CD4-positive, alpha-beta T cell treated with Interleukin-21 for 1 hour (primary cell): Measurements from ENCODE around the gene MASP1.
A peak's percentile ranks its signal among the peaks of the same experiment; 100 is the strongest.
"Not testable (repeated sequence)": the region's sequence is repeated elsewhere in the genome, so short reads cannot be mapped to it uniquely, and the experiment has no call there.

ENCODE experiments used
- DNase-seq: peaks from one replicate; pipeline ENCODE4 v3.0.0-alpha.2; 2020

MASP1 gene

GRCh38 chr3:187213616-187214015 is 77.9 kb downstream of the MASP1 start:
- DNase-seq, result no peak

DNA sequence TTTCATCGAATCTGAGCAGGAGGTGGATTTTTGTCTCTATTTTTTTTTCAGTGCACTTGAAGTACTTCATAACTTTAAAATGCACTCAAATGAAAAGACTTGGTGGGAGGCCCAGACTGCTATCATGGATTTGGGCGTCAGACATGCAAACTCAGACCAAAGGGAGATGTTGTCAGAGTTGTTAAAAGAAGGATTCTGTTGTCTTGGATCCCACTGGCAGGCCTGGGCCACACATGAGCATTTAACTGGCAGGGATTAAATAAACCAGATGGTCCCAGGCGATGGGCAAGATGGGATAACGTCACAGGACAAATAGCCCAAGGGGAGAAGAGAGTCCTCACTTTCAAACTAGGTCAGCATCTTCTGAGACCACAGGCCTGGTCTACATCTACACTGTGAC is 78.8 kb downstream of the MASP1 start:
- DNase-seq, result no peak

DNA sequence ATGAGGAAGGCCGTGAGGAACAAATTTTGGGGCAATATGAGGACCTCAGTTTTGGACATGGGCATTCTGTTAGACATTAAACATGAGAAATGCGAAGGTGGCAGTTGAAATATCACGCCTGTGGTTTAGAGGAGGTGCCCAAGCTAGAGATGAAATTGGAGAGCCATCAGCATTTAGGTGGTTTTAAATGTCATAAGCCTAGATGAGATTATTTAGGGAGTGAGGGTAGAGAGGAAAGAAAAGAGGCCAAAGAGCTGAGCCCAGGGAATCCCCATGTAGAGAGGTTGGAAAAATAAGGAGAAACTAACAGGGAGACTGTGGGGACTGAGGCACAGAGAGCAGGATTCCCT is 79.4 kb downstream of the MASP1 start:
- DNase-seq, result no peak

DNA sequence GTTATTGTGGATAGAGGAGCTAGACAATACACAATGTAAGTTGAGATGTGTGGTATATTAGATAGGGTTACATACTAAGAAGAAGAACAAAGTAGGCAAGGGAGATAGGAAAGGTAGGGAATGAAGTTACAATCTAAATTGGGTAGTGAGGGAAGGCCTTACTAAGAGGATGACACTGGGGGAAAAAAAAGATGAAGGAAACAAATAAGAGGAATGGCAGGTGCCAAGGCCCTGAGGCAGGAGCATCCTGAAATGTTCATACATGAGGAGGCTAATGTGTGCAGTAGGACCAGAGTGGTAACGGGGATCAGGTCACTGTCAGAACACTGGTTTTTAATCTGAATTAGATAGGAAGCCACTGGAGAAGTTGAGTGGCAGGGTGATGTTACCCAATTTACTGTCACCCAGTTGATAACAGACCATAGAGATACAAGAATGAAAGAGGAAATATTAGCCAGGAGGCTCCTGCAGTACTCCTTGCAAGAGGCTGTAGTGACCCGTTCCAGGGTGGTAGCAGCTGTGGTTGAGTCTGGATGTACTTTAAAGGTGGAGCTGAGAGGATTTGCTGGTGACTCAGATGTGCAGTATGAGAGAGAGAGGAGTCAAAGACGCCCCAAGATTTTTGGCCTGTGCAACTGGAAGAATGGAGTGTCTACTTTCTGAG is 79.9 kb downstream of the MASP1 start:
- no peak for DNase-seq

- DNase-seq, result no peak
Observed at GRCh38 chr3:187210545-187211327, 80.8 kb downstream of the MASP1 start.

DNA sequence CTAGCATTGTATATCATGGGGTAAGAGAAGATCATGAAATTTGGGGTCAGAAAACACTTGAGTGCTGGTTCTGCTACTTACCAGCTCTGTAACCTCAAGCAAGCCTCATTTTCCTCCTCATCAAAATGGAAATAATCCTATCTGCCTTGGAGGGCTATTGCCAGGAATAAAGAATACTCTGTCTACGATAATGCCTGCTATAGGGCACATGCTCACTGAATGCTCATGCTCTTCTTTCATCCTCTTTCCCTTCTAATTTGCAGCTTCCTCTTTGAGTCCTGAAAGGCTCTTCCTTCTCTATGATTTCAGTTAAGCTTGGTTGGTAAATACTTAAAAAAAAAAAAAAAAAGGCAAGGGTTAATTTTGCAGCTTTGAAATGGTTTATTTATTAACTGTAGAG is 81.4 kb downstream of the MASP1 start:
- DNase-seq, result no peak

- no peak for DNase-seq
Observed at GRCh38 chr3:187209491-187209890, 82.0 kb downstream of the MASP1 start.

DNA sequence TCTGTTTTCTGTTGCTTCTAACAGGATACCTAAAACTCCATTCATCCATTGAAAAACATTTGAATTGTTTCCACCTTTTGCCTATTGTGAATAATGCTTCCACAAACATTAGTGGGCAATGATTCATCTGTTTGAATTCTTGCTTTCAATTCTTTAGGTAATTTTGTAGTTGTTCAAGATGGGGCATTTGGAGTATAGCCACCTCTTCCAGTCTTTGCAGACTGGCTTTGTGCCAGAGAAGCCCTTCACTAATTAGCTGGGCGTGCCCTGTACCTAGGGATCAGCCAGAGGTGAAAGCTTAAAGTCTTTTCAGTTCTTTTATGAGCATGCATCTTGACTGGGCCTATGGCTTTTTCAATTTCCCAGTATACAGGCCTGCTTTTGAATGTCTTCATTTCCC is 83.4 kb downstream of the MASP1 start:
- no peak for DNase-seq

DNA sequence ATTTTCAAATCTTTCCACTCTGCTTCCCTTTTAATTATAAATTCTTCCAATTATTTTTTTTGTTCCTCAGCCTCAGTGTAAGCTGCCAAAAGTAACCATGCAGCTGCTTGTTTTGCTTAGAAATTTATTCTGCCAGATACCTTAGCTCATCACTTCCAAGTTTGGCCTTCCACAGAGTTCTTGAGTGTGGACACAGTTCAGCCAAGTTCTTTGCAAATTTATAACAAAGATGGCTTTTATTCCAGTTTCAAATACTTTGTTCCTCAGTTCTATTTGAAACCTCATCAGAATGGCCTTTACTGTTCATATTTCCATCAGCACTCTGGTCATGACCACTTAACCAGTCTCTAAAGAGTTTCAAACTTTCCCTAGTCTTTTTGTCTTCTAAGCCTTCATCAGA is 83.9 kb downstream of the MASP1 start:
- DNase-seq, result no peak

DNA sequence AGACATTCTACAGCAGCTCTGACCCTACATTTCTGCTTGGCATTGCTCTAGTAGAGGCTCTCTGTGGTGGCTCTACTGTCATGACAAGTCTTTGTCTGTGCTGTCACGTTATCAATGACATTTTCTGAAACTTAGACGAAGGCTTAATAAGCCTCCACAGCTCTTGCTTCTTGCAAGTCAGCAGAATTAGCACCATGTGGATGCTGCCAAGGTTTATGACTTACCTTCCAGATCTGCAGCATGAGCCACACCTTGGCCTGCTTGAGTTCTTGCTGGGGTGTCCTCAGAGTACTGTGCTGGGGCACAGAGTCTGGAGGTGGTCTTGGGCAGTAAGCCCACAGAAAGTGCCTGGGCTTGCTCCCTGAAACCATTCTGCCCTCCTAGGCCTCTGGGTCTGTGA is 84.5 kb downstream of the MASP1 start:
- DNase-seq, result no peak

DNA sequence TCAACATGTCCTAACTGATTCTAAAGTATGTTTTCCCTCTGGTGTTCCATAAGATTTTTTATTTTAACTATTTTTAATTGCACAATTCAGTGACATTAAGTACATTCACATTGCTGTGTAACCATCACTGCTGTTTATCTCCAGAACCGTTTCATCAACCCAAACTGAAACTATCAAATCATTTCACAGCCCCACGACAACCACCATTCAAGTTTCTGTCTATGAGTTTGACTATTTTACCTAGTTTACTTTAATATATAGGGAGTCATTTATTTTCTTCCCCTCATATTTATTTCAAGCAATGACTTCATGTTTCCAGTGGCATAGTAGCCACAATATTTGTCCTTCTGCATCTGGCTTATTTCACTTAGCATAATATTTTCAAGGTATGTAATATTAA is 85.9 kb downstream of the MASP1 start:
- no peak for DNase-seq

GRCh38 chr3:187199463-187200050 is 92.0 kb downstream of the MASP1 start:
- DNase-seq, result not testable (repeated sequence)

- DNase-seq, result no peak
Observed at GRCh38 chr3:187198490-187198889, 93.0 kb downstream of the MASP1 start.

DNA sequence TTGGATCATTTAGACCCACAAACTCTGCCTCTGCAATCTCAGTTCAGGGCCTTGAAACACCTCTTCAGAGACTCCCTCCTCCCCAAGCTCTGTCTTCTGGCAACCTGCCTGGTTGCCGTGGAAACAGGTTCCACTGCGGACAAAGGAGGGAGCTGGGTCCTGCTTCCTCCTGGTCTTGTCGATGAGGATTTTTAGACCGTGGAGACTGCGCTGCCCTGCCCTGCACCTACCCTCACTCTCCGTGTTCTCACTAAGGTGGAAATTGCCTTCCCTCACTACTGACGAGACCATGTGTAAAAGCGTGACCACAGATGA is 94.2 kb downstream of the MASP1 start, which contains the start of gene RTP1:
TSS of gene RTP1 (plus strand) at position 152 of the 315 bp plus-strand sequence. CDS start at position 182, 30 bp downstream.
- no peak for DNase-seq

DNA sequence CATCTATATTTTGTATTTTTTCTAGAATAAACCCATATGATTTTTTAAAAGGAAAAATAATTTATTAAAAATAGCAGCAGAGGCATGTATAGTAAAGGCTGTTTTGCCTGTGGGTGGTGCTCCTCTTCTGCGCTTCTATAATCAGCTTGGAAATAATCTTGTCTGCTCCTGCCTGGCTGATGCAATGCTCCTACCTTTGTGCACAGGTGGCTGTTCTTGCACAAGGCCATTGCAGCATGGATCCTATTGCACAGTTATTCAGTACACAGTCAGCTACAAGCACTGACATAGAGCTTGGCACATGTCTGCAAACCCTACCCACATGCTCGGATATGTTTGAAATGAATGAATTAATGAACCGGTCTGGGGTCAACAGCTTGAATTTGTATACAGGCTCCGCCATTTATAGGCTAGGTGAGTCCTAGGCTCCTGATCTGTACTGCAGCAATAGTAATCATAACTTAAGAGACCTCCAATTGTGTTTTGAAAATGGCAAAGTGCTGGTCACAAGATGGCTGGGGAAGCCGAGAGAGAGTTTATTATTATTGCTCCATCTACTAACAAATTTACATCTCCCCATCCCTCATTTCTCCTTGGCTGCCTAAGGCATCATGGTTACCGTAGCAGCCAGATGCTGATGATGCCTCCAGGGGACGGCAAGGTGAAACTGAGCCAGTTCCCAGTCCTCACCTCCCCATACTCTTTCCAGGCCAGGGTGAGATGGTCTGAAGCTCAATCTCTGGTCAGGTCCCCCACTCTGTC is 94.8 kb downstream of the MASP1 start:
- DNase-seq, result no peak

- DNase-seq, result no peak
Observed at GRCh38 chr3:187193181-187193580, 98.4 kb downstream of the MASP1 start.

GRCh38 chr3:187191271-187191670 is 100.3 kb downstream of the MASP1 start:
- no peak for DNase-seq

DNA sequence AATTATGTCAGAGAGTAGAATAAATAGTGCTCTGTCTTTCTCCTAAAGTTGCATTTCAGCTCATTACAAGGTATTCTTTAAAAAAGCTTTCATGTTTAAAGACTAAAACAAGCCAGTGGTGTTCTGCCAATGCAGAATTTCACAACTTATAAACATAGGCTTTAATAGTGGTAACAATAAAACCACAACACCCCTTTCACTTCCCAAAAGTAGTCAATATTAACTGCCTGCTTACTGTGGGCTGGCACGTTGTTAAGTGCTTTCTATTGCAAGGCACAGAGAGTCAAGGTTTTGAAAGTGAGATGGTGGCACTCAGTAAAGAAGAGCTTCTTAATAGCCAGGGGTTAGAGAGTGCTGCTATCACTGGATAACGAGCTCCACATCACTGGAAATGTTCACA is 102.6 kb downstream of the MASP1 start:
- peak; percentile 4 for DNase-seq

GRCh38 chr3:187186801-187187421 is 104.6 kb downstream of the MASP1 start:
- DNase-seq, result no peak

DNA sequence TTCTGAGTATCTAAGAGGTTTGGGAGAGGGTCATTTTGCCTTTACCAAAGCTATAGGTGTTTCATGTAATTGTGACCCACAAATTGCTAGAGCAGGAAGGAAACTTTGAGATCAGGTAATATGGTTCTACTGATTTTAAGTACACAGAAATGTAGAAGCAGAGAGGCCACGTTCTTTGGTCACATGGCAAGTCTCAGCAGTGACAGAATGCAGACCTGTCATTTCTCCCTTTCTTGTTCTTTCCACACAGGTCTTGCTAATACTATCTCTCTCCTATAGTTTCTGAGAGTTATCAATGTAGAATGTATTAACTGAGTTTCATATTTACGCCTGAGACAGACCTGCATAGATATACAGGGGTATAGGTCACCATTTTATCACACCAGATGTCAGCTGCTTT is 105.2 kb downstream of the MASP1 start:
- no peak for DNase-seq

DNA sequence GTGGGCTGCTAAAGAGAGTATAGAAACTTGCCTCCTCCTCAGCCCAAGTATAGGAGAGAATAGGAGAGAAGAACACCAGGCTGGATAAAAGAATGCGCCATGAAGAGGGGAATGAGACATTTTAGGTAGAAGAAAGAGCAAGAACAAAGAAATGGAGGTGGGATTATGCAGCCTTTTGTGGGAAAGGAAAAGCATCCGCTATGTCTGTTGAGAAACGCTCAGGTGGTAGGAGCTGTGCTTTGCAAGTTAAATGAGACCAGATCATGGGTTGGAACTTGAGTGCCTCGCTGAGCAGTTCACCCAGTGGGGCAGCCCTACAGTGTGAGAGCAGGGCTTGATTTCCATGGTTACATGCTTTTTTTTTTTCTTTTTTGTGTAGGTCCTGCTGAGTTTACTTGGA is 105.8 kb downstream of the MASP1 start:
- DNase-seq, result no peak
